IPS-NIHi11 (cell line): ENCODE measurements around the gene MSI2.
"Not testable (repeated sequence)": the region's sequence is repeated elsewhere in the genome, so short reads cannot be mapped to it uniquely, and the experiment has no call there.

Experiments
- DNase-seq: peaks from one replicate; pipeline ENCODE4 v3.0.0; 2012; ENCODE audit warnings: mixed read lengths, low spot score

MSI2 gene

DNA sequence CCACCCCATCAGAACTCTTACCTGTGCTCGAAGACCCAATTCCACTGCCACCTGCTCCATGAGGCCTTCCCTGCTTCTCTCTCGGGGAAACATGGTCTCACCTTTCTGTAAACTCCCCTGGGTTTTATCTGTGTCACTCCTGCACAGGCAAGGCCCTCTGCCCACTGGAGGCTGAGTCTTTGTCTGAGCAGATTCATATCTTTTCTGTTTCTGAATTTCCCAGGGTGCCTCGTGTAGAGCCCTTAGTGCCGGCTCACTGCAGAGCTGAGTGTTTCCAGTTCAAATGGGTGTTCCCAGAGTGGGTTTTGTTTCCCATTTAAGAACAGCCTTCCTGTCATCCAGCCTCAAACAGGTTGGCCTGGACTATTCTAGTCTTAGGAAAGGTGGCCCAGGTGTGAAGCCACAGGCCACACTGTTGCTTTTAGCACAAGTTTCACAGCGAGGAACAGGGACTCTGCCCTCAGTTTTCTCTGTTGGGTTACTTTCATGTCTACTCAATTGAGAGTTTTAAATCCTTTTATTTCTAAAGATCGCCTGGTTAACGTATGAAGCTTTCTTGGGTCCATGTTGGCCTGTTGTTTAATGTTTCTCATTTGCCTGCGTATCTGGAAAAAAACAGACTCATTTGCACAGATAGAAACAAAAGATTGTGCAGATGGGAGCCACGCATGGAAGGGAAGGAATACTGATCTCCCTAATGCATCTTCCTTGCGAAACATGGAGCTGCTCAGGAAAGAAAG lies 228.7 kb downstream of the MSI2 start:
- DNase-seq = no peak

GRCh38 chr17:57485566-57485865 lies 229.2 kb downstream of the MSI2 start:
- no peak for DNase-seq

DNA sequence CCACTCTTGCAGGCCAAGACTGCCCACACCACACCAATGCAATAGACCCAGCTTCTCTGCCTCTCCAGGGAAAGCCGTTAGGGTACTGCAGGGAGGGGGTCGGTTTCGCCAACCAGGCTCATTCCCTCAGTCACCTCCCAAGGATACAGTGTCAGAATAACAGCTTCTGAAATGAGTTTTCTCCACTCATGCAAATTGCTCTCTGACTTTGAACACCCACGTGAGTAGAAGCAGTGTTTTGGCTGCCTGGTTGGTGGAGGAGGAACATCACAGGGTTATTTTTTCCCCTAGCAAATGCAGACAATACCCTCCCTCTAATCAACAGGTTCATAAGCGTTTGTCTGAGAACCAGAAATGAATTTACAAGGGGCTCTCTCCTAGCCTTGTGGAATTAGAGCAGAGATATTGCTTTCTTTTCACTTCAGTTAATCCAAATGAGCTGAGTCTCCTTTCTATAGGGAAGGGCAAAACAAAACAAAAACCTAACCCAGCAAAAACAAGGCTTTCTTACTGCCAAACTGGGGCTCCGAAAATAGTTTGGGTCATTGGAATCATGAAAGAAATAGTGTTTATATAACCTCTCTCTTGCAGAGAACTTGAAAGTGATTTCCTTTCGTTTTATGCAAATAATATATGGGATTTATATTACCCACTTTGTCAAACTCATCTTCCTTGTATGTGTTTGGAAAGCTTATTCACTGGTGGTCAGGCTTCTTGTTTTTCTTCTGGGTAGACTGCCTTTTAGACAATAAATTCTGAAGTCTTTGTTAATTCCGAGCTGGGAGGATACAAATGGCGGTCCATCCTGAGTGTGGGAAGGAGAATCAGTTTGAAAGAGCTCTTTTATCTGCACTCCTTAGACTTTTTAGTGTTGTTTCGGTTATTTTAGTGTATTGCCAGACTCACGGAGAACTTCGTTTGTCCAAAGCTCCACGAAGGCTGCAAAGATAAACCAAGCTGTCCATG lies 229.9 kb downstream of the MSI2 start:
- no peak for DNase-seq

DNA sequence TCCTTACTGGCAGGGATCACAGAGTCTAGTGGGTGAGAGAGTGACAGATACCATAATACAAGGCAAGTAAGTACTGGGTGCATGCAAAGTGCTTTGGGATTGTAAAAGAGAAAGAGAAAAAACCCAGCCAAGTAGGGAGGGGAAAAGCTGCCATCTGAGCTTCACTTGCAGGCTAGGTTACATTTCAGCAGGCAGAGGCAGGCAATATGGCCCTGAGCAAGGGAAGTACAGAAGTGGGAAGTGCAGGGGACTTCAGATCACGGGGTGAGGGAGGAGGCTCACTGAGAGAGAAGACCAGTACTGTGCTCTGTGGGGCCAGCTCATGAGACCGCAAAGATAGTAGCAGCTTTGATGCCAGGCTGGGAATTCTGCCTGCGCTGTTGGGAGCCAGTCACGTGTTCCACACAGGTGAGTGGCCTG lies 230.6 kb downstream of the MSI2 start:
- no peak for DNase-seq

GRCh38 chr17:57487573-57487972 lies 231.2 kb downstream of the MSI2 start:
- DNase-seq = no peak

GRCh38 chr17:57488856-57489255 lies 232.5 kb downstream of the MSI2 start:
- DNase-seq = no peak

GRCh38 chr17:57489321-57489720 lies 233.0 kb downstream of the MSI2 start:
- DNase-seq = no peak

GRCh38 chr17:57490111-57490845 lies 234.0 kb downstream of the MSI2 start:
- DNase-seq = no peak

GRCh38 chr17:57490890-57491289 lies 234.6 kb downstream of the MSI2 start:
- no peak for DNase-seq

- DNase-seq = no peak
These were observed 236.8 kb downstream of the MSI2 start for GRCh38 chr17:57493171-57493570.

- DNase-seq = no peak
These were observed 237.3 kb downstream of the MSI2 start for GRCh38 chr17:57493625-57494024.

DNA sequence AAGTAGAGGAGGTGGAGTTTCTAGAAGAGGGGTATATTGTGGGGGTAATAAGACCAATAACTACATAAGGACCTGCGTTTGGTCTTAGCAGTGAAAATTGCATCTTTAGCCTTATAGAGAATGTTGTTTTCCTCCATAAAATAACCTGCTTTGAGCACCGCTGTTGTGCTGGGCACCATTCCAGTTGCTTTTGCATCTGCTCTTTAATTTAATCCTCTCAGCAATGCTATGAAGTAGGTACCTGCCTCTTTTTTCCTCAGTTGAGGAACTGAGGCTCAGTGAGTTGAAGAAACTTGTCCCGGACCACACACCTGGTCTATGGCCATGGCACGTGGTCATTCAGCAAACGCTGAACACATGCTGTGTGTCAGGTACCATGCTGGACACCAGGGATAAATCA lies 238.1 kb downstream of the MSI2 start:
- no peak for DNase-seq

DNA sequence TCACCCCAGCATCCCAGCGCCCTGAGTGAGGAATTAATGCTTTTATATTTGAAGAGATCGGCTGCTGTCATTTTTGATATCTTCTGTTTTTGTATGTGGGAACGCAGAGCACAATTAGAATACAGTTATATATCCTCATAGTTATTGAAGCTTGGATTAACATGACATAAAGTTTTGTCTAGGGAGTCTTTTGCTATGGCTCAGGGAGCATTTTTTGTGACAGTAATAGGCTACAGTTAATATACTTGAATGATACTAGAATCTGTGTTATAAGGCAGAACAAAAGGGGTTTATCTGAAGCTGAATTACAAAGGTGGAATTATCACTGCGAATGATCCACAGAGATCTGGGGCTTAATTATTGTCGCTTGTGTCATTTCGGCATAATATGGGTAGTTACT lies 239.4 kb downstream of the MSI2 start:
- no peak for DNase-seq

DNA sequence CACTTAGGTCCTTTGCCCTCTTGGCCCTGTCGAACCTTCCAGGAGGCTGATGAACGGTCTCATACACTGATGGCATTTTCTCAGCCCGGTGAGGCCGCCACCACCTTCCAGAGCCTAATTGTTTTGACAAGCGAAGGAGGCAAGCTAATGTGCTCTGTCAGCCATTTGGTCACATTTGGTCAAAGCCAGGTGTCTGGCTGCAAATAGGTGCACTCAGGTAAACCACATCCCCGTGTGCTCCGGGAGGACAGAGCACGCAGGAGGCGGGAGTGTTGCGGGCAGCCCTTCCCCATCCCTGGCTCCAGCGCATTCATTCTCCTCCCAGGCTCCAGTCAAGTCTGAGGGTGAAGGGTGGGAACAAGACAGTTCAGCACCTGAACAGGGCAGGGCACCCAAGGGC lies 240.1 kb downstream of the MSI2 start:
- no peak for DNase-seq

- DNase-seq = no peak
These were observed 242.1 kb downstream of the MSI2 start for GRCh38 chr17:57498443-57498842.

- DNase-seq = not testable (repeated sequence)
These were observed 242.9 kb downstream of the MSI2 start for GRCh38 chr17:57499221-57499620.

DNA sequence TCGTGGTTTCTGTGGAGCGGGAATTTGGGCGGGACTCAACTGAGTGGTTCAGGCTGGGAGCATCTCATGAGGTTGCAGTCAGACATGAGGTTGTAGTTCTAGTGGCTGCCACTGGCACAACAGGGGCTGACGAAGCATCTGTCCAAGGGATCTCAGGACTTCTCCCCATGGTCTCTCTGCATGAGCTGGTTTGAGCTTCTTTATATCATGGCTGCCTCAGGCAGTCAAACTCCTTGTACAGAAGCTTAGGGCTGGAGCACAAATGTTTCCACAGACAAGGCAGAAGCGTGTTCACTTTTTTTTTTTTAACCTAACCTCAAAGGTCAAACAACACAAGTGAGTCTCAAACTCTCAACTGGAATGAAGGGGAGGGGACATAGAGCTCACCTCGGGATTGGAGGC lies 243.3 kb downstream of the MSI2 start:
- DNase-seq = no peak

DNA sequence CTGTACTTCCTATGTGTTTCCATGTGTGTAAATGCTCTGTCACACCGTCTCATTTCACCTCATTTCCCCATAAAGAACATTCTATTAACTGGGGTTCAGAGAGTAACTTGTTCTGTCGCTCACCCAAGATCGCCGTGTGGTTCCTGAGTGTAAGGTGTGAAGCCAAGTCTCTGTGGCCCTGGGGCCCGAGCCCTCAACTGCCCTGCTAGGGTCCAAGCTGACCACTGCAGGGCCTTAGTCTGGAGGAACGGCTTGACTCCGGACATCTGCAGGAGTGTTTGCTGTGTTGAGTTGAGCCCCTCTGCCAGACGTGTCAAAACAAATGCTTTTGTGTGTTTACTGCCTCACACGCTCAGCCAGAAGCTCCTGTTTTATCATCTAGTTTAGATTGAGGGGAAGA lies 244.7 kb downstream of the MSI2 start:
- DNase-seq = no peak

- DNase-seq = no peak
These were observed 245.7 kb downstream of the MSI2 start for GRCh38 chr17:57502022-57502421.

GRCh38 chr17:57502811-57503241 lies 246.5 kb downstream of the MSI2 start:
- DNase-seq = no peak

GRCh38 chr17:57504208-57504607 lies 247.9 kb downstream of the MSI2 start:
- DNase-seq = no peak
